ENCODE data around the gene CHST11. TPM values are rescaled to one million over a fixed set of nuclear protein-coding genes. Genes with fewer than 3 reads are reported as not detected.

CHST11 gene
- total and polyA plus RNA-seq, 10 of the 15 experiments (the other 5 are each of a cell fraction or from before 2014, with no cell fraction given) = 1.9 to 38.1 (median 17.2) TPM

DNA sequence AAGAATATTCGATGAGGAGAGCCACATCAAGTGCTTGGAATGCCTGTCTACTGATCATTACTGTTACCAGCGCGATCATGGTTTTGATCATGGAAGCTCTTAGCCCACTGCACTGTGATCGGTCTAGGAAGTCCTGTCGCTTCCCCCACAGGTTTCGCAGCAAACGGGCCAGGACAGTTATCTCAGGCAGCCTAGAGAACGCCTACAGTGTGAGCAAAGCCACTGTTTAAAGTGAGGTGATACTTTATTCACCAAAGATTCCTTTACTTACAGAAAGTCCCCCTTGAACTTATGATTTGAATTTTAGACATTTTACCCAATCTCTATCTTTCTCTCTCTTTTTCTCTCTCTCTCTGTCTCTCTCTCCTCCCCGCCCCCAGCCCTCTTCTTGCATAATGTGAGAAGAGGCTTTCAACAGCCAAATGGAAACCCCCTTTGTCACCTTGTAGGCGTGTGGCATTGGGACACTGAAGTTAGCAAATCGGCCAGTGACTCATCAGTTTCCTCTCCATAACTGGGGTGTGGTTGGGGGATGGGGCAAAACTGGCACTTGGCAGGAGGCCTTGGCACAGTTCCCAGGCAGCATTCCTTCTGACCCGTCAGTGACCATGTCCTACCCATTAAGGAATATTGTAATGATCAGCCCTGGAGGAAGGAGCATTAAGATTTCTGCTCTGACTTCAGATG is 214.8 kb downstream of the CHST11 start (continued):
- TF ChIP-seq TCF12 (IDR thresholded peaks at IDR 0.05; ENCODE audit: low read depth, low read length) (peak; percentile 65; the same call in 1 of the 2 replicates), ATF7 (IDR thresholded peaks at IDR 0.05; ENCODE audit: low read depth) (peak; percentile 92), MYB (IDR thresholded peaks at IDR 0.05; ENCODE audit: borderline replicate concordance, low read depth, low read length) (peak; percentile 76), DPF2 (IDR thresholded peaks at IDR 0.05) (peak; percentile 96), CHD1 (IDR thresholded peaks at IDR 0.05; ENCODE audit: low read depth, low read length) (no peak), TARDBP (IDR thresholded peaks at IDR 0.05; ENCODE audit: borderline replicate concordance) (peak; percentile 87), ELK1 (IDR thresholded peaks at IDR 0.05; ENCODE audit: low read depth, low read length) (no peak), IRF3 (IDR thresholded peaks at IDR 0.05) (no peak), PAX5 (IDR thresholded peaks at IDR 0.05; ENCODE audit: borderline replicate concordance, low read depth, low read length) (peak; percentile 78), CBX5 (IDR thresholded peaks at IDR 0.05; ENCODE audit: low read depth) (peak; percentile 89), SPI1 (IDR thresholded peaks at IDR 0.05; ENCODE audit: borderline replicate concordance, insufficient read depth, low read depth, low read length) (no peak), SRF (IDR thresholded peaks at IDR 0.05; ENCODE audit: low read depth in 2 of 2, low read length in 2 of 2) (0 out of 4 replicates have a peak, but pooled peaks of 1 of the 2 experiments have one; percentile 33), POLR2AphosphoS2 (IDR thresholded peaks at IDR 0.05; ENCODE audit: low read depth, low read length) (no peak), ASH2L (IDR thresholded peaks at IDR 0.05; ENCODE audit: borderline replicate concordance, low read depth) (peak; percentile 97)
- TF ChIP-seq, protein P1, sequence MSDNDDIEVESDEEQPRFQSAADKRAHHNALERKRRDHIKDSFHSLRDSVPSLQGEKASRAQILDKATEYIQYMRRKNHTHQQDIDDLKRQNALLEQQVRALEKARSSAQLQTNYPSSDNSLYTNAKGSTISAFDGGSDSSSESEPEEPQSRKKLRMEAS (IDR thresholded peaks at IDR 0.05; ENCODE audit: low read depth, low read length) = 0 out of 2 replicates have a peak, but pooled peaks have one; percentile 39
- TF ChIP-seq, protein P2, sequence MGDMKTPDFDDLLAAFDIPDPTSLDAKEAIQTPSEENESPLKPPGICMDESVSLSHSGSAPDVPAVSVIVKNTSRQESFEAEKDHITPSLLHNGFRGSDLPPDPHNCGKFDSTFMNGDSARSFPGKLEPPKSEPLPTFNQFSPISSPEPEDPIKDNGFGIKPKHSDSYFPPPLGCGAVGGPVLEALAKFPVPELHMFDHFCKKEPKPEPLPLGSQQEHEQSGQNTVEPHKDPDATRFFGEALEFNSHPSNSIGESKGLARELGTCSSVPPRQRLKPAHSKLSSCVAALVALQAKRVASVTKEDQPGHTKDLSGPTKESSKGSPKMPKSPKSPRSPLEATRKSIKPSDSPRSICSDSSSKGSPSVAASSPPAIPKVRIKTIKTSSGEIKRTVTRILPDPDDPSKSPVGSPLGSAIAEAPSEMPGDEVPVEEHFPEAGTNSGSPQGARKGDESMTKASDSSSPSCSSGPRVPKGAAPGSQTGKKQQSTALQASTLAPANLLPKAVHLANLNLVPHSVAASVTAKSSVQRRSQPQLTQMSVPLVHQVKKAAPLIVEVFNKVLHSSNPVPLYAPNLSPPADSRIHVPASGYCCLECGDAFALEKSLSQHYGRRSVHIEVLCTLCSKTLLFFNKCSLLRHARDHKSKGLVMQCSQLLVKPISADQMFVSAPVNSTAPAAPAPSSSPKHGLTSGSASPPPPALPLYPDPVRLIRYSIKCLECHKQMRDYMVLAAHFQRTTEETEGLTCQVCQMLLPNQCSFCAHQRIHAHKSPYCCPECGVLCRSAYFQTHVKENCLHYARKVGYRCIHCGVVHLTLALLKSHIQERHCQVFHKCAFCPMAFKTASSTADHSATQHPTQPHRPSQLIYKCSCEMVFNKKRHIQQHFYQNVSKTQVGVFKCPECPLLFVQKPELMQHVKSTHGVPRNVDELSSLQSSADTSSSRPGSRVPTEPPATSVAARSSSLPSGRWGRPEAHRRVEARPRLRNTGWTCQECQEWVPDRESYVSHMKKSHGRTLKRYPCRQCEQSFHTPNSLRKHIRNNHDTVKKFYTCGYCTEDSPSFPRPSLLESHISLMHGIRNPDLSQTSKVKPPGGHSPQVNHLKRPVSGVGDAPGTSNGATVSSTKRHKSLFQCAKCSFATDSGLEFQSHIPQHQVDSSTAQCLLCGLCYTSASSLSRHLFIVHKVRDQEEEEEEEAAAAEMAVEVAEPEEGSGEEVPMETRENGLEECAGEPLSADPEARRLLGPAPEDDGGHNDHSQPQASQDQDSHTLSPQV (IDR thresholded peaks at IDR 0.05) = no peak
- TF ChIP-seq, protein P3, sequence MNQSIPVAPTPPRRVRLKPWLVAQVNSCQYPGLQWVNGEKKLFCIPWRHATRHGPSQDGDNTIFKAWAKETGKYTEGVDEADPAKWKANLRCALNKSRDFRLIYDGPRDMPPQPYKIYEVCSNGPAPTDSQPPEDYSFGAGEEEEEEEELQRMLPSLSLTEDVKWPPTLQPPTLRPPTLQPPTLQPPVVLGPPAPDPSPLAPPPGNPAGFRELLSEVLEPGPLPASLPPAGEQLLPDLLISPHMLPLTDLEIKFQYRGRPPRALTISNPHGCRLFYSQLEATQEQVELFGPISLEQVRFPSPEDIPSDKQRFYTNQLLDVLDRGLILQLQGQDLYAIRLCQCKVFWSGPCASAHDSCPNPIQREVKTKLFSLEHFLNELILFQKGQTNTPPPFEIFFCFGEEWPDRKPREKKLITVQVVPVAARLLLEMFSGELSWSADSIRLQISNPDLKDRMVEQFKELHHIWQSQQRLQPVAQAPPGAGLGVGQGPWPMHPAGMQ (IDR thresholded peaks at IDR 0.05; ENCODE audit: borderline replicate concordance) = no peak
- TF ChIP-seq, protein P4, sequence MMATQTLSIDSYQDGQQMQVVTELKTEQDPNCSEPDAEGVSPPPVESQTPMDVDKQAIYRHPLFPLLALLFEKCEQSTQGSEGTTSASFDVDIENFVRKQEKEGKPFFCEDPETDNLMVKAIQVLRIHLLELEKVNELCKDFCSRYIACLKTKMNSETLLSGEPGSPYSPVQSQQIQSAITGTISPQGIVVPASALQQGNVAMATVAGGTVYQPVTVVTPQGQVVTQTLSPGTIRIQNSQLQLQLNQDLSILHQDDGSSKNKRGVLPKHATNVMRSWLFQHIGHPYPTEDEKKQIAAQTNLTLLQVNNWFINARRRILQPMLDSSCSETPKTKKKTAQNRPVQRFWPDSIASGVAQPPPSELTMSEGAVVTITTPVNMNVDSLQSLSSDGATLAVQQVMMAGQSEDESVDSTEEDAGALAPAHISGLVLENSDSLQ (IDR thresholded peaks at IDR 0.05) = peak; percentile 11; the same call in 1 of the 2 replicates
- TF ChIP-seq, protein P5, sequence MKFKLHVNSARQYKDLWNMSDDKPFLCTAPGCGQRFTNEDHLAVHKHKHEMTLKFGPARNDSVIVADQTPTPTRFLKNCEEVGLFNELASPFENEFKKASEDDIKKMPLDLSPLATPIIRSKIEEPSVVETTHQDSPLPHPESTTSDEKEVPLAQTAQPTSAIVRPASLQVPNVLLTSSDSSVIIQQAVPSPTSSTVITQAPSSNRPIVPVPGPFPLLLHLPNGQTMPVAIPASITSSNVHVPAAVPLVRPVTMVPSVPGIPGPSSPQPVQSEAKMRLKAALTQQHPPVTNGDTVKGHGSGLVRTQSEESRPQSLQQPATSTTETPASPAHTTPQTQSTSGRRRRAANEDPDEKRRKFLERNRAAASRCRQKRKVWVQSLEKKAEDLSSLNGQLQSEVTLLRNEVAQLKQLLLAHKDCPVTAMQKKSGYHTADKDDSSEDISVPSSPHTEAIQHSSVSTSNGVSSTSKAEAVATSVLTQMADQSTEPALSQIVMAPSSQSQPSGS (IDR thresholded peaks at IDR 0.05; ENCODE audit: low read length) = peak; percentile 91
